ENCODE results near the gene STXBP5L.
"Not testable (repeated sequence)": the region's sequence is repeated elsewhere in the genome, so short reads cannot be mapped to it uniquely, and the experiment has no call there.

The STXBP5L gene

GRCh38 chr3:120908030-120908794 lies at the start of gene STXBP5L:
STXBP5L (plus strand) TSS chr3:120908205; CDS start chr3:120909579, 1,374 bp downstream.
- peak; percentile 91 for DNase-seq (ENCODE audit: low spot score)

GRCh38 chr3:120858521-120858920 lies 49.5 kb upstream of the STXBP5L start:
- DNase-seq (ENCODE audit: low spot score): no peak

- no peak for DNase-seq (ENCODE audit: low spot score)
These were observed 43.5 kb upstream of the STXBP5L start for GRCh38 chr3:120864541-120864940.

GRCh38 chr3:120875507-120875906 lies 32.5 kb upstream of the STXBP5L start:
- no peak for DNase-seq (ENCODE audit: low spot score)

- DNase-seq (ENCODE audit: low spot score): peak; percentile 13
These were observed 32.0 kb upstream of the STXBP5L start for GRCh38 chr3:120875989-120876388.

GRCh38 chr3:120879411-120879810 lies 28.6 kb upstream of the STXBP5L start:
- no peak for DNase-seq (ENCODE audit: low spot score)

- no peak for DNase-seq (ENCODE audit: low spot score)
These were observed 15.1 kb upstream of the STXBP5L start for GRCh38 chr3:120892921-120893320.

- no peak for DNase-seq (ENCODE audit: low spot score)
These were observed 13.5 kb upstream of the STXBP5L start for GRCh38 chr3:120894316-120895057.

GRCh38 chr3:120901716-120902115 lies 6.3 kb upstream of the STXBP5L start:
- not testable (repeated sequence) for DNase-seq (ENCODE audit: low spot score)

GRCh38 chr3:120903221-120903620 lies 4.8 kb upstream of the STXBP5L start:
- DNase-seq (ENCODE audit: low spot score): no peak

- no peak for DNase-seq (ENCODE audit: low spot score)
These were observed 361 bp upstream of the STXBP5L start for GRCh38 chr3:120907659-120908029.

- DNase-seq (ENCODE audit: low spot score): no peak
These were observed 993 bp downstream of the STXBP5L start for GRCh38 chr3:120908795-120909601.

GRCh38 chr3:120909602-120909878 lies 1.5 kb downstream of the STXBP5L start:
- DNase-seq (ENCODE audit: low spot score): peak; percentile 9

- no peak for DNase-seq (ENCODE audit: low spot score)
These were observed 18.1 kb downstream of the STXBP5L start for GRCh38 chr3:120926146-120926545.

GRCh38 chr3:120928991-120929390 lies 21.0 kb downstream of the STXBP5L start:
- no peak for DNase-seq (ENCODE audit: low spot score)

- no peak for DNase-seq (ENCODE audit: low spot score)
These were observed 23.6 kb downstream of the STXBP5L start for GRCh38 chr3:120931593-120931992.

GRCh38 chr3:120956143-120956542 lies 48.1 kb downstream of the STXBP5L start:
- no peak for DNase-seq (ENCODE audit: low spot score)

GRCh38 chr3:120982608-120983320 lies 74.8 kb downstream of the STXBP5L start:
- DNase-seq (ENCODE audit: low spot score): no peak

- DNase-seq (ENCODE audit: low spot score): no peak
These were observed 75.3 kb downstream of the STXBP5L start for GRCh38 chr3:120983321-120983665.

GRCh38 chr3:120983841-120984240 lies 75.8 kb downstream of the STXBP5L start:
- DNase-seq (ENCODE audit: low spot score): no peak

- no peak for DNase-seq (ENCODE audit: low spot score)
These were observed 77.2 kb downstream of the STXBP5L start for GRCh38 chr3:120985242-120985641.

GRCh38 chr3:120988994-120989393 lies 81.0 kb downstream of the STXBP5L start:
- DNase-seq (ENCODE audit: low spot score): no peak
